HCT116 (cell line): Measurements from ENCODE around the gene GPA33. TPM values are rescaled to one million over a fixed set of nuclear protein-coding genes. Genes with fewer than 3 reads are reported as not detected.

Source experiments
- ATAC-seq: fragments of 200-7000 bp; cut with Tn5 transposase; 2 replicates; pipeline ENCODE4 v1.9.1; 2020; ENCODE audit warnings: mild to moderate bottlenecking, moderate library complexity
- BruUV-seq: library from RNA; stranded (reverse); fragments of 400-500 nt; replicated peaks from 2 replicates; lab custom pipeline; 2021; lab: Mats Ljungman, UMichigan
- CTCF ChIA-PET: fragments of 300-600 bp; sonication (Branson Sonifier 250); formaldehyde crosslinking; loops from one replicate; lab custom pipeline; 2021; ENCODE audit warnings: antibody characterized with exemption; lab: Charles Lee
- POLR2A ChIA-PET: fragments of 300-600, 350-600 bp; sonication (Branson Sonifier 250); formaldehyde crosslinking; loops from one replicate; lab custom pipeline; 2021; ENCODE audit warnings: antibody characterized with exemption; lab: Charles Lee
- RAD21 ChIA-PET, 2 experiments: fragments of 300-600 bp; sonication (Branson Sonifier 250); formaldehyde crosslinking; loops; one replicate each; lab custom pipeline; 2023; ENCODE audit warnings: low total read pairs in 2 of 2; ENCODE audit not compliant: uncharacterized antibody in 2 of 2, unreplicated experiment in 2 of 2, low non-redundant PET in 1 of 2; lab: Charles Lee
- DNase-seq: peaks from one replicate; pipeline ENCODE4 v3.0.0-alpha.2; 2010; ENCODE audit warnings: low read depth, low spot score
- H2AFZ ChIP-seq: fragments of 200-600 bp; shearing (Covaris generic), sonication (generic); 2 replicates; pipeline ENCODE4 v1.6.1; 2017; ENCODE audit warnings: low read depth, mixed run types, mixed read lengths, antibody characterized with exemption, low read length; ENCODE audit not compliant: poor library complexity, severe bottlenecking
- H3K27ac ChIP-seq: 2 replicates; pipeline ENCODE4 v1.5.1; 2012; ENCODE audit warnings: low read depth, low read length
- H3K27me3 ChIP-seq: fragments of 200-600 bp; sonication (generic); 2 replicates; pipeline ENCODE4 v1.6.1; 2016; ENCODE audit warnings: mixed run types, low read length, mixed read lengths; ENCODE audit not compliant: insufficient read depth
- H3K36me3 ChIP-seq, 2 experiments: fragments of 200-500 bp in 1 of 2; fragments of 200-600 bp in 1 of 2; sonication (Bioruptor generic) in 1 of 2; sonication (generic) in 1 of 2; 2 replicates each; pipeline versions ENCODE4 v1.5.1 to v1.6.1; 2014 to 2016; ENCODE audit warnings: low read length in 2 of 2, inconsistent platforms in 1 of 2, mixed read lengths in 1 of 2, mixed run types in 1 of 2; ENCODE audit not compliant: insufficient read depth in 2 of 2, control insufficient read depth in 1 of 2
- H3K4me1 ChIP-seq, 2 experiments: fragments of 200-600 bp in 1 of 2; sonication (generic) in 1 of 2; 2 replicates each; pipeline versions ENCODE4 v1.5.1 to v1.6.1; 2012 to 2017; ENCODE audit warnings: low read length in 2 of 2, inconsistent platforms in 1 of 2, mild to moderate bottlenecking in 1 of 2, mixed read lengths in 1 of 2, mixed run types in 1 of 2, moderate library complexity in 1 of 2; ENCODE audit not compliant: insufficient read depth in 2 of 2, control insufficient read depth in 1 of 2
- H3K4me2 ChIP-seq: fragments of 200-600 bp; sonication (generic); 2 replicates; pipeline ENCODE4 v1.6.1; 2017; ENCODE audit warnings: mixed run types, low read length, mixed read lengths
- H3K4me3 ChIP-seq, 2 experiments: fragments of 200-600 bp in 1 of 2; sonication (generic) in 1 of 2; replicated peaks in 1 of 2; 2 replicates each; pipeline ENCODE4 v1.5.1; 2011 to 2016; ENCODE audit warnings: low read length in 2 of 2, control low read depth in 1 of 2, low read depth in 1 of 2, mild to moderate bottlenecking in 1 of 2, mixed read lengths in 1 of 2, mixed run types in 1 of 2
- H3K79me2 ChIP-seq: fragments of 200-600 bp; sonication (generic); 2 replicates; pipeline ENCODE4 v1.6.1; 2017; ENCODE audit warnings: mild to moderate bottlenecking, mixed run types, low read length, moderate library complexity, mixed read lengths; ENCODE audit not compliant: insufficient read depth
- H3K9ac ChIP-seq: fragments of 200-600 bp; sonication (generic); 2 replicates; pipeline ENCODE4 v1.6.1; 2016; ENCODE audit warnings: low read length, mixed read lengths
- H3K9me2 ChIP-seq: fragments of 200-600 bp; sonication (generic), shearing (Covaris generic); 2 replicates; pipeline ENCODE4 v1.6.1; 2017; ENCODE audit warnings: mixed run types, mild to moderate bottlenecking, moderate library complexity; ENCODE audit not compliant: insufficient read depth
- H3K9me3 ChIP-seq, 2 experiments: fragments of 200-500 bp in 1 of 2; fragments of 200-600 bp in 1 of 2; sonication (Bioruptor generic) in 1 of 2; sonication (generic) in 1 of 2; 2 replicates each; pipeline ENCODE4 v1.6.1; 2014 to 2017; ENCODE audit warnings: low read length in 2 of 2, mixed read lengths in 2 of 2, inconsistent platforms in 1 of 2, low read depth in 1 of 2, mild to moderate bottlenecking in 1 of 2, mixed run types in 1 of 2, moderate library complexity in 1 of 2; ENCODE audit not compliant: control insufficient read depth in 1 of 2, insufficient read depth in 1 of 2
- H4K20me1 ChIP-seq: fragments of 200-600 bp; sonication (generic), shearing (Covaris generic); 2 replicates; pipeline ENCODE4 v1.6.1; 2017; ENCODE audit warnings: mixed run types, mild to moderate bottlenecking, moderate library complexity; ENCODE audit not compliant: insufficient read depth
- CTCF ChIP-seq, 3 experiments: fragments of 200-600 bp in 1 of 3; sonication (generic) in 1 of 3; IDR thresholded peaks in 2 of 3; conservative IDR thresholded peaks in 1 of 3; 2 replicates each; pipeline ENCODE4 v1.5.1; 2012 to 2017; ENCODE audit warnings: low read depth in 2 of 3, low read length in 2 of 3, antibody characterized with exemption in 1 of 3, borderline replicate concordance in 1 of 3, control low read depth in 1 of 3, mild to moderate bottlenecking in 1 of 3, mixed read lengths in 1 of 3, mixed run types in 1 of 3, moderate library complexity in 1 of 3; ENCODE audit not compliant: insufficient read depth in 1 of 3
- EGR1 ChIP-seq: IDR thresholded peaks from 2 replicates; pipeline ENCODE4 v1.6.1; 2012; ENCODE audit warnings: low read depth
- EZH2 ChIP-seq: fragments of 200-600 bp; sonication (generic); IDR thresholded peaks from 2 replicates; pipeline ENCODE4 v1.6.1; 2017; ENCODE audit warnings: antibody characterized with exemption, mixed run types
- EZH2phosphoT487 ChIP-seq: fragments of 200-600 bp; IDR thresholded peaks from 2 replicates; pipeline ENCODE4 v1.6.1; 2018; ENCODE audit warnings: antibody characterized with exemption, borderline replicate concordance
- FOSL1 ChIP-seq: IDR thresholded peaks from 2 replicates; pipeline ENCODE4 v1.6.1; 2012; ENCODE audit warnings: low read depth
- JUND ChIP-seq: IDR thresholded peaks from 2 replicates; pipeline ENCODE4 v1.6.1; 2012
- POLR2A ChIP-seq: IDR thresholded peaks from 2 replicates; pipeline ENCODE4 v1.7.0; 2011; ENCODE audit warnings: borderline replicate concordance; ENCODE audit not compliant: insufficient read depth, insufficient read length; ENCODE audit errors: extremely low read depth
- RAD21 ChIP-seq: IDR thresholded peaks from 2 replicates; pipeline ENCODE4 v1.6.1; 2012; ENCODE audit warnings: low read depth, mild to moderate bottlenecking
- SIN3A ChIP-seq: IDR thresholded peaks from 2 replicates; pipeline ENCODE4 v1.6.1; 2012; ENCODE audit warnings: low read depth
- SRF ChIP-seq: IDR thresholded peaks from 2 replicates; pipeline ENCODE4 v1.6.1; 2012; ENCODE audit warnings: low read depth
- YY1 ChIP-seq: IDR thresholded peaks from 2 replicates; pipeline ENCODE4 v1.6.1; 2011; ENCODE audit warnings: low read length, low read depth, moderate library complexity, mild to moderate bottlenecking; ENCODE audit not compliant: insufficient replicate concordance; ENCODE audit errors: extremely low read depth
- ZNF274 ChIP-seq: fragments of 200-500 bp; sonication (Bioruptor generic); IDR thresholded peaks from 2 replicates; pipeline ENCODE4 v1.6.1; 2014; ENCODE audit warnings: mild to moderate bottlenecking, low read depth, low read length, inconsistent platforms
- intact Hi-C: fragments of 100-400 bp; cut with micrococcal nuclease; formaldehyde crosslinking; loops from 2 replicates; pipeline ENCODE4 v1.10.0; 2022
- total RNA-seq: library from RNA; stranded (reverse); gene quantifications from one replicate; pipeline ENCODE4 v1.2.1, GENCODE V29; 2021; ENCODE audit not compliant: unreplicated experiment
- TF ChIP-seq, protein P1 (sequence below): IDR thresholded peaks from 2 replicates; pipeline ENCODE4 v1.6.1; 2012; ENCODE audit warnings: low read depth

GPA33 gene
- total RNA-seq, 1 experiment from 2014 or later, result 0.22 TPM

GRCh38 chr1:167094690-167095089, 4.5 kb upstream of the GPA33 start:
- BruUV-seq, result no TSS peak
- H3K4me1 ChIP-seq, result peaks cover 0 to 7% of the 10 kb centered on the region in 2 experiments; a peak in 2 of 4 replicates
- no peak overlapping the region for H3K27ac ChIP-seq
- ChIA-PET RAD21 (no interaction called here), CTCF (no interaction called here), POLR2A (no interaction called here)
- no peak overlapping the region for H3K4me3 ChIP-seq
- no peaks in the 10 kb centered on the region for H3K9me2 ChIP-seq
- DNase-seq, result no peak
- intact Hi-C loops, result no loop called here
- H3K9ac ChIP-seq, result no peak overlapping the region
- no peaks in the 10 kb centered on the region for H3K36me3 ChIP-seq
- H2AFZ ChIP-seq, result no peak overlapping the region
- ATAC-seq, result no peak
- H3K4me2 ChIP-seq, result no peak overlapping the region
- TF ChIP-seq YY1 (no peak), EGR1 (no peak), CTCF (IDR thresholded peaks at IDR 0.05 in 2 of 3, conservative IDR thresholded peaks at IDR 0.05 in 1 of 3; ENCODE audit: borderline replicate concordance in 1 of 3, insufficient read depth in 1 of 3, low read depth in 2 of 3, low read length in 2 of 3) (no peak), JUND (no peak), RAD21 (no peak), SIN3A (no peak), POLR2A (no peak), EZH2 (no peak), FOSL1 (no peak), EZH2phosphoT487 (no peak), SRF (no peak), ZNF274 (no peak)
- TF ChIP-seq, protein P1, sequence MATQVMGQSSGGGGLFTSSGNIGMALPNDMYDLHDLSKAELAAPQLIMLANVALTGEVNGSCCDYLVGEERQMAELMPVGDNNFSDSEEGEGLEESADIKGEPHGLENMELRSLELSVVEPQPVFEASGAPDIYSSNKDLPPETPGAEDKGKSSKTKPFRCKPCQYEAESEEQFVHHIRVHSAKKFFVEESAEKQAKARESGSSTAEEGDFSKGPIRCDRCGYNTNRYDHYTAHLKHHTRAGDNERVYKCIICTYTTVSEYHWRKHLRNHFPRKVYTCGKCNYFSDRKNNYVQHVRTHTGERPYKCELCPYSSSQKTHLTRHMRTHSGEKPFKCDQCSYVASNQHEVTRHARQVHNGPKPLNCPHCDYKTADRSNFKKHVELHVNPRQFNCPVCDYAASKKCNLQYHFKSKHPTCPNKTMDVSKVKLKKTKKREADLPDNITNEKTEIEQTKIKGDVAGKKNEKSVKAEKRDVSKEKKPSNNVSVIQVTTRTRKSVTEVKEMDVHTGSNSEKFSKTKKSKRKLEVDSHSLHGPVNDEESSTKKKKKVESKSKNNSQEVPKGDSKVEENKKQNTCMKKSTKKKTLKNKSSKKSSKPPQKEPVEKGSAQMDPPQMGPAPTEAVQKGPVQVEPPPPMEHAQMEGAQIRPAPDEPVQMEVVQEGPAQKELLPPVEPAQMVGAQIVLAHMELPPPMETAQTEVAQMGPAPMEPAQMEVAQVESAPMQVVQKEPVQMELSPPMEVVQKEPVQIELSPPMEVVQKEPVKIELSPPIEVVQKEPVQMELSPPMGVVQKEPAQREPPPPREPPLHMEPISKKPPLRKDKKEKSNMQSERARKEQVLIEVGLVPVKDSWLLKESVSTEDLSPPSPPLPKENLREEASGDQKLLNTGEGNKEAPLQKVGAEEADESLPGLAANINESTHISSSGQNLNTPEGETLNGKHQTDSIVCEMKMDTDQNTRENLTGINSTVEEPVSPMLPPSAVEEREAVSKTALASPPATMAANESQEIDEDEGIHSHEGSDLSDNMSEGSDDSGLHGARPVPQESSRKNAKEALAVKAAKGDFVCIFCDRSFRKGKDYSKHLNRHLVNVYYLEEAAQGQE, result no peak
- TF ChIP-seq, all 23 proteins: peak for 0
- no peaks in the 10 kb centered on the region for H3K9me3 ChIP-seq
- H3K27me3 ChIP-seq, result no peaks in the 10 kb centered on the region
- H3K79me2 ChIP-seq, result no peaks in the 10 kb centered on the region
- no peaks in the 10 kb centered on the region for H4K20me1 ChIP-seq
